Measurements from ENCODE around the gene SFT2D1. TPM values are rescaled to one million over a fixed set of nuclear protein-coding genes. Genes with fewer than 3 reads are reported as not detected.
A peak's percentile ranks its signal among the peaks of the same experiment; 100 is the strongest.

The SFT2D1 gene
- total and polyA plus RNA-seq, 7 donors, result 11.6 to 54.9 (median 16.4) TPM

DNA sequence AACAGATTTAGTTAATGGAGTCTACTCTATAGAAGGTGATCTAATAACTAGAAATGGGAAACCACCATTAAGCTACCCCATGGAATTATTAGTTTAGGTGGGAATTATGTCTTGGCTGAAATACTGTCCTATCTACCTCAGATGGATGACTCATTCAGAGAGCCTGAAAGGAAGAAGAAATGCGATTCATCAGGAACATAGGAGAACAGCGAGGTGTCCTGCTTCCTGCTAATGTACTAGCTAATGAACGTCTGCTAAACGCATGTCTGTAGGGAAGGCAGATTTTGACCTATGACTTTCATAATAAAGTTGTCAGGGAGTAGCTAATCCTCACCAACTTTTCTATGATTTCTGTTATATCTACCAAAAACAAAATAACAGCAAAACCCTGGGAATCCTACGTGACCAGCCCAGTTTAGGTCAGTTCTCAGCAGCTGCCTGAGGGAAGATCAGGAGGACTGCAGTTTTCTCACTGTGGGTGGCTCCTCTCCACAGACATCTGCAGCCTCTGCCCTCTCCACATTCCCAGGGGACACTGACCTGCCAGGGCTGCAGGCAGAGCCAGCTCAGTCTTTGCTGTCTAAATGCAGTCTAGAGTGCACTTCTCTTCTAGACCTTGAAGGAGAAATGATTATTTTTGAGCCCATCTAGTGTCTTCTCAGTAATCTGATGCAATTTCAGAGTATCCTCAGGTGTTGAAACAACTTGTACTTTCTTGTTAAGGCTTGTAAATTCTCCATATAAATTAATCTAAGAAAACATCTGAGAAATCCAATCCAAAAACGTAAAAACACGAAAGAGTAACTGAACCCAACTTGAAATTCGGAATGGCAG is 18.1 kb upstream of the SFT2D1 start:
- intact Hi-C loops (cut with DNase I), result no loop called here
- DNase-seq, result peak in 1 of 2 donors; percentile 55
- WGBS, 3 donors, result 32 to 44% (median 33%) methylated on average over 8 of the region's 8 CpGs
- Histone ChIP-seq H3K4me3 (no peak overlapping the region), H3K27ac (peak overlapping the region; percentile 48), H3K36me3 (ENCODE audit: insufficient read depth in 1 of 2, low read depth in 1 of 2) (peaks cover 0 to 13% of the 10 kb centered on the region in 2 donors), H3K27me3 (ENCODE audit: insufficient read depth in 3 of 3, low read length in 2 of 3) (no peaks in the 10 kb centered on the region), H3K4me1 (peaks cover 38% of the 10 kb centered on the region), H3K9me3 (no peaks in the 10 kb centered on the region)
- ATAC-seq, result peak; percentile 48 to 63 (median 61)
- TF ChIP-seq CTCF (IDR thresholded peaks at IDR 0.05), result no peak

GRCh38 chr6:166355552-166355951 is 13.2 kb upstream of the SFT2D1 start:
- Histone ChIP-seq H3K4me1 (peaks cover 5% of the 10 kb centered on the region), H3K27ac (no peak overlapping the region), H3K36me3 (ENCODE audit: insufficient read depth in 1 of 2, low read depth in 1 of 2) (no peaks in the 10 kb centered on the region), H3K9me3 (no peaks in the 10 kb centered on the region), H3K4me3 (no peak overlapping the region), H3K27me3 (ENCODE audit: insufficient read depth in 3 of 3, low read length in 2 of 3) (no peaks in the 10 kb centered on the region)
- ATAC-seq (no peak), DNase-seq (no peak)
- whole genome bisulfite sequencing, 3 donors, result 57 to 66% (median 65%) methylated on average over 5 of the region's 5 CpGs
- intact Hi-C loops (cut with DNase I), result no loop called here
- TF ChIP-seq CTCF (IDR thresholded peaks at IDR 0.05), result no peak

GRCh38 chr6:166354965-166355364 is 12.6 kb upstream of the SFT2D1 start:
- WGBS, 3 donors, result 95 to 97% (median 96%) methylated on average over 4 of the region's 4 CpGs
- H3K27me3 ChIP-seq (ENCODE audit: insufficient read depth in 3 of 3, low read length in 2 of 3), result no peaks in the 10 kb centered on the region
- ATAC-seq, result no peak
- intact Hi-C loops (cut with DNase I), result no loop called here
- TF ChIP-seq CTCF (IDR thresholded peaks at IDR 0.05), result no peak
- no peak for DNase-seq
- no peaks in the 10 kb centered on the region for H3K9me3 ChIP-seq
- H3K4me1 ChIP-seq, result no peaks in the 10 kb centered on the region
- H3K27ac ChIP-seq, result no peak overlapping the region
- no peaks in the 10 kb centered on the region for H3K36me3 ChIP-seq (ENCODE audit: insufficient read depth in 1 of 2, low read depth in 1 of 2)
- no peak overlapping the region for H3K4me3 ChIP-seq

DNA sequence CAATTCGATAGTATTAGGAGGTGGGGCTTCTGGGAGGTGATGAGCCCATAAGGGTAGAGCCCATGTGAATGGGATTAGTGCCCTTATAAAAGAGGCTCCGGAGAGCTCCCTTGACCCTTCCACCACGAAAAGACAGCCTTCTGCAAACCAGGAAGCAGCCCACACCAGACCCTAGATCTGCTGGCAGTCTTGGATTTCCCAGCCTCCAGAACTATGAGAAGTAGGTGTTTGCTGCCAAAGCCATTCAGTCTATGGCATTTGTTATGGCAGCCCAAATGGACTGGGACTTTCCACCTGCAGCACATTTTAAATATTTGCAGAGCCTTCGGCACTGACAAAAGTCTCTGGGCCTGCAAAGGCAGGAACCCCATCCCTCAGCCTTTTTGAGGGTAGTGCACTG is 11.8 kb upstream of the SFT2D1 start:
- ATAC-seq, result no peak
- Histone ChIP-seq H3K4me3 (no peak overlapping the region), H3K36me3 (ENCODE audit: insufficient read depth in 1 of 2, low read depth in 1 of 2) (no peaks in the 10 kb centered on the region), H3K4me1 (no peaks in the 10 kb centered on the region), H3K9me3 (no peaks in the 10 kb centered on the region), H3K27ac (no peak overlapping the region), H3K27me3 (ENCODE audit: insufficient read depth in 3 of 3, low read length in 2 of 3) (no peaks in the 10 kb centered on the region)
- no peak for TF ChIP-seq CTCF (IDR thresholded peaks at IDR 0.05)
- DNase-seq, result no peak
- 81 to 88% (median 83%) methylated on average over 4 of the region's 4 CpGs for WGBS, 3 donors
- intact Hi-C loops (cut with DNase I), result no loop called here
